GM12878 (cell line): ENCODE results near the gene GATA2. TPM values are rescaled to one million over a fixed set of nuclear protein-coding genes. Genes with fewer than 3 reads are reported as not detected.

Experiments used
- ATAC-seq: fragments of 200-7000 bp; cut with Tn5 transposase; 3 replicates; pipeline ENCODE4 v1.9.1; 2020; ENCODE audit warnings: mild to moderate bottlenecking, moderate library complexity
- BruUV-seq: library from RNA; stranded (reverse); fragments of 400-500 nt; replicated peaks from 2 replicates; lab custom pipeline; 2021; lab: Mats Ljungman, UMichigan
- CTCF ChIA-PET: fragments of 300-600 bp; sonication (Branson Sonifier 250); formaldehyde crosslinking; extraction: SDS; loops from one replicate; lab custom pipeline; 2021; ENCODE audit warnings: inconsistent platforms; lab: Yijun Ruan, JAX
- POLR2A ChIA-PET: fragments of 350-600 bp; formaldehyde crosslinking; extraction: SDS; loops from one replicate; lab custom pipeline; 2021; ENCODE audit warnings: inconsistent platforms; lab: Charles Lee
- RAD21 ChIA-PET: fragments of 300-600 bp; sonication (Branson Sonifier 250); formaldehyde crosslinking; loops from one replicate; lab custom pipeline; 2023; ENCODE audit warnings: antibody characterized with exemption; ENCODE audit not compliant: unreplicated experiment; lab: Charles Lee
- SMC1A ChIA-PET: fragments of 300-600 bp; sonication (Branson Sonifier 250); formaldehyde crosslinking; loops from one replicate; lab custom pipeline; 2023; ENCODE audit not compliant: unreplicated experiment, uncharacterized antibody; lab: Charles Lee
- DNase-seq: peaks from one replicate; pipeline ENCODE4 v3.0.0-alpha.2; 2011; ENCODE audit warnings: low read depth, low spot score
- FAIRE-seq: peaks from 3 replicates; lab custom pipeline; 2011; peaks lifted over from hg19 to GRCh38; lab: Jason Lieb, UNC
- H2AFZ ChIP-seq: 2 replicates; pipeline ENCODE4 v1.6.0; 2011; ENCODE audit warnings: low read depth, low read length, control low read depth; ENCODE audit not compliant: control insufficient read depth
- H3K27ac ChIP-seq: 2 replicates; pipeline ENCODE4 v1.5.1; 2011; ENCODE audit warnings: control low read depth; ENCODE audit not compliant: control insufficient read depth, insufficient read depth
- H3K27me3 ChIP-seq, 2 experiments: replicated peaks in 1 of 2; 2 replicates each; pipeline versions ENCODE4 v1.6.0 to v1.6.1; 2011; ENCODE audit warnings: low read length in 1 of 2; ENCODE audit not compliant: control insufficient read depth in 2 of 2, insufficient read depth in 2 of 2
- H3K36me3 ChIP-seq, 2 experiments: 2 replicates each; pipeline ENCODE4 v1.5.1; 2011; ENCODE audit warnings: low read length in 1 of 2; ENCODE audit not compliant: control insufficient read depth in 2 of 2, insufficient read depth in 2 of 2
- H3K4me1 ChIP-seq: 2 replicates; pipeline ENCODE4 v1.6.1; 2011; ENCODE audit warnings: mild to moderate bottlenecking, low read length, moderate library complexity, mixed read lengths; ENCODE audit not compliant: control insufficient read depth, insufficient read depth
- H3K4me2 ChIP-seq: 2 replicates; pipeline ENCODE4 v1.6.0; 2011; ENCODE audit warnings: control low read depth; ENCODE audit not compliant: control insufficient read depth, insufficient read depth
- H3K4me3 ChIP-seq: fragments of 200-600 bp; sonication (generic); 2 replicates; pipeline ENCODE4 v1.5.1; 2016
- H3K79me2 ChIP-seq: 2 replicates; pipeline ENCODE4 v1.6.0; 2011; ENCODE audit warnings: low read length; ENCODE audit not compliant: control insufficient read depth, insufficient read depth
- H3K9ac ChIP-seq: 2 replicates; pipeline ENCODE4 v1.8.0; 2011; ENCODE audit warnings: low read length, control low read depth, mixed read lengths; ENCODE audit not compliant: control insufficient read depth, insufficient read depth
- H3K9me3 ChIP-seq: replicated peaks from 3 replicates; pipeline ENCODE4 v1.5.1; 2011; ENCODE audit warnings: mild to moderate bottlenecking, low read length; ENCODE audit not compliant: control insufficient read depth, insufficient read depth
- H4K20me1 ChIP-seq: 2 replicates; pipeline ENCODE4 v1.6.0; 2011; ENCODE audit not compliant: control insufficient read depth, insufficient read depth
- BMI1 ChIP-seq: fragments of 450-650 bp; IDR thresholded peaks from 2 replicates; pipeline ENCODE4 v1.6.1; 2016; ENCODE audit warnings: mild to moderate bottlenecking, moderate library complexity, borderline replicate concordance
- CBX5 ChIP-seq: sonication (generic); IDR thresholded peaks from 2 replicates; pipeline ENCODE4 v1.6.1; 2016; ENCODE audit warnings: low read depth, moderate library complexity, mild to moderate bottlenecking, inconsistent platforms
- FOS ChIP-seq: IDR thresholded peaks from 3 replicates; pipeline ENCODE4 v1.6.1; 2011; ENCODE audit warnings: borderline replicate concordance; ENCODE audit not compliant: insufficient read length; ENCODE audit errors: extremely low read depth
- JUNB ChIP-seq: IDR thresholded peaks from 2 replicates; pipeline ENCODE4 v1.6.1; 2016; ENCODE audit warnings: antibody characterized with exemption, mild to moderate bottlenecking
- MEF2A ChIP-seq: IDR thresholded peaks from 2 replicates; pipeline ENCODE4 v1.6.1; 2011; ENCODE audit warnings: low read depth, mild to moderate bottlenecking, low read length, moderate library complexity; ENCODE audit not compliant: insufficient read depth
- PAX8 ChIP-seq: fragments of 450-650 bp; IDR thresholded peaks from 2 replicates; pipeline ENCODE4 v1.6.1; 2017; ENCODE audit warnings: mild to moderate bottlenecking, moderate library complexity
- SRF ChIP-seq, 2 experiments: IDR thresholded peaks; 2 replicates each; pipeline ENCODE4 v1.6.1; 2011; ENCODE audit warnings: low read depth in 2 of 2, low read length in 2 of 2, mild to moderate bottlenecking in 1 of 2, moderate library complexity in 1 of 2
- WGBS: methylation state at CpG from one replicate; pipeline ENCODE4 v1.1.6; 2016; ENCODE audit warnings: low lambda C conversion rate; ENCODE audit not compliant: insufficient replicate concordance, insufficient coverage; ENCODE audit errors: missing lambda C conversion rate; 5-methylcytosine and 5-hydroxymethylcytosine counted together
- in situ Hi-C: fragments of 300-500 bp; cut with MboI; formaldehyde crosslinking; loops from 9 replicates; pipeline ENCODE4 v1.14.3; 2018; ENCODE audit warnings: mixed read lengths
- intact Hi-C: fragments of 100-400 bp; cut with micrococcal nuclease; formaldehyde crosslinking; loops from one replicate; pipeline ENCODE4 v1.14.2; 2022; ENCODE audit not compliant: unreplicated experiment
- polyA plus RNA-seq, 11 experiments: library from polyadenylated mRNA; depleted of rRNA in 4 of 11; unstranded in 6 of 11; stranded (reverse) in 5 of 11; fragments of >200 nt; fragmentation: Nextera tagmentation in 4 of 11; fragmentation: Illumina TruSeq in 1 of 11; extraction: Ambion mirVana in 4 of 11; extraction: Trizol in 1 of 11; gene quantifications; 1 replicate in 1 of 11; 2 replicates in 10 of 11; pipeline versions ENCODE4 v1.2.1 to v1.2.3, GENCODE V29; 2011 to 2016; ENCODE audit warnings: inconsistent platforms in 2 of 11, missing spikeins in 2 of 11, low read depth in 1 of 11
- total RNA-seq, 4 experiments: library from RNA; depleted of rRNA in 3 of 4; stranded (reverse); fragments of >200 nt in 3 of 4; fragmentation: Illumina TruSeq in 1 of 4; extraction: Trizol in 1 of 4; gene quantifications; 2 replicates each; pipeline versions ENCODE4 v1.2.1 to v1.2.3, GENCODE V29; 2013 to 2021
- TF ChIP-seq, protein P1 (sequence below): fragments of 450-650 bp; IDR thresholded peaks from 2 replicates; pipeline ENCODE4 v1.6.1; 2017; ENCODE audit warnings: mild to moderate bottlenecking
- TF ChIP-seq, protein P2 (sequence below): fragments of 450-650 bp; formaldehyde crosslinking; IDR thresholded peaks from 2 replicates; pipeline ENCODE4 v1.4.0; 2020; ENCODE audit warnings: mild to moderate bottlenecking, moderate library complexity

The GATA2 gene
- total and polyA plus RNA-seq, 10 of the 15 experiments (the other 5 are each of a cell fraction or from before 2014, with no cell fraction given) = 0.56 TPM; not detected in 9

DNA sequence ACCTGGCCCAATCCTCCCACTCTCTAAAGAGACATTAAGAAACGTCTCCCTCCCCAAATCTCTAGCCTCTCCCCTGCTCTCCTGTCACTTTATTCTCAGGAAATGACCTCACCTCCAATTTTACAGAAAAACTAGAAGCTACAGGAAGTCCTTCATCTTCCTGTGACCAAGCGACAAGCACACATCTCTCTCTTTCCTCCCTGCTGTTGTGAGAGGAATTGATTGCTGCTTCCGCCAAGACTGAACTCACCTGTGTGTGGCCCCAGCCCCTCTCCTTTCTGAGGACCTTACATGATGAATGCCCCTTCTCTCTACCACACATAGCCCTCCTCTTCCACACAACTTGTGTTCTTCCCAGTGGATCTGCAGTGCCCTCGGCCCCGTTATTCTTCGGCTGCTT is 44.5 kb downstream of the GATA2 start:
- intact Hi-C loops (no loop called here), in situ Hi-C loops (no loop called here)
- no peaks in the 10 kb centered on the region for H3K36me3 ChIP-seq
- H3K4me1 ChIP-seq = peaks cover 12% of the 10 kb centered on the region
- WGBS = 70% methylated on average over 6 of the region's 6 CpGs
- no peak overlapping the region for H3K4me3 ChIP-seq
- no peak overlapping the region for H3K4me2 ChIP-seq
- FAIRE-seq (no peak), DNase-seq (no peak), ATAC-seq (no peak)
- ChIA-PET RAD21 (no interaction called here), CTCF (no interaction called here), SMC1A (no interaction called here), POLR2A (no interaction called here)
- H4K20me1 ChIP-seq = no peaks in the 10 kb centered on the region
- H3K79me2 ChIP-seq = no peaks in the 10 kb centered on the region
- no peak overlapping the region for H3K9ac ChIP-seq
- H3K27ac ChIP-seq = no peak overlapping the region
- peaks cover 0 to 2% of the 10 kb centered on the region in 2 experiments; a peak in 1 of 4 replicates for H3K27me3 ChIP-seq
- TF ChIP-seq PAX8 (no peak), BMI1 (no peak)
- TF ChIP-seq, protein P1, sequence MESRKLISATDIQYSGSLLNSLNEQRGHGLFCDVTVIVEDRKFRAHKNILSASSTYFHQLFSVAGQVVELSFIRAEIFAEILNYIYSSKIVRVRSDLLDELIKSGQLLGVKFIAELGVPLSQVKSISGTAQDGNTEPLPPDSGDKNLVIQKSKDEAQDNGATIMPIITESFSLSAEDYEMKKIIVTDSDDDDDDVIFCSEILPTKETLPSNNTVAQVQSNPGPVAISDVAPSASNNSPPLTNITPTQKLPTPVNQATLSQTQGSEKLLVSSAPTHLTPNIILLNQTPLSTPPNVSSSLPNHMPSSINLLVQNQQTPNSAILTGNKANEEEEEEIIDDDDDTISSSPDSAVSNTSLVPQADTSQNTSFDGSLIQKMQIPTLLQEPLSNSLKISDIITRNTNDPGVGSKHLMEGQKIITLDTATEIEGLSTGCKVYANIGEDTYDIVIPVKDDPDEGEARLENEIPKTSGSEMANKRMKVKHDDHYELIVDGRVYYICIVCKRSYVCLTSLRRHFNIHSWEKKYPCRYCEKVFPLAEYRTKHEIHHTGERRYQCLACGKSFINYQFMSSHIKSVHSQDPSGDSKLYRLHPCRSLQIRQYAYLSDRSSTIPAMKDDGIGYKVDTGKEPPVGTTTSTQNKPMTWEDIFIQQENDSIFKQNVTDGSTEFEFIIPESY = no peak
- H3K9me3 ChIP-seq = no peaks in the 10 kb centered on the region; the same call in 2 of the 3 replicates
- 0 out of 2 replicates have a peak overlapping the region, but pooled peaks have one; percentile 8 for H2AFZ ChIP-seq
- BruUV-seq = no TSS peak

DNA sequence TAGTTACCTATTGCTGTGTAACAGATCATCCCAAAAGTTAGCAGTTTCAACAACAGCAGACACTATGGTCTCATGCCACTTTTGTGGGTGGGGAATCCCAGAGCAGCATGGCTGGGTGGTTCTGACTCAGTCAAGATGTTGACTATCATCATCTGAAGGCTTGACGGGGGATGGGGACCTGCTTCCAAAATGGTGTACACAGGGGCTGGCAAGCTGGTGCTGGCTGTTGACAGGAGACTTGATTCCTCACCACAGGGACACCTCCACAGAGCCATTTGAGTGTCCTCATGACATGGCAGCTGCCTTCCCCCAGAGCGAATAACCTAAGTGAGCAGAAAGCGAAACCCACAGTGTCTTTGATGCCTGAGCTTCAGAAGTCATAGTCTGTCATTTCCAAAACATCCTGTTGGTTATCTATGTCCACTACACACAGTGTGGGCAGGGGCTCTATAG is 45.4 kb downstream of the GATA2 start:
- Histone ChIP-seq H3K27me3 (peaks cover 0 to 2% of the 10 kb centered on the region in 2 experiments; a peak in 1 of 4 replicates), H3K36me3 (no peaks in the 10 kb centered on the region), H3K27ac (no peak overlapping the region), H3K4me3 (no peak overlapping the region), H3K9me3 (no peaks in the 10 kb centered on the region; the same call in 2 of the 3 replicates), H3K4me2 (peak overlapping the region; percentile 22; the same call in 1 of the 2 replicates), H4K20me1 (no peaks in the 10 kb centered on the region), H3K4me1 (peaks cover 12% of the 10 kb centered on the region), H3K79me2 (no peaks in the 10 kb centered on the region), H3K9ac (no peak overlapping the region), H2AFZ (peak overlapping the region; percentile 35)
- CTCF ChIA-PET = no interaction called here
- peak; percentile 92 for ATAC-seq
- in situ Hi-C loops = no loop called here
- WGBS = 0% methylated on average over 3 of the region's 3 CpGs
- peak; percentile 74 for FAIRE-seq
- intact Hi-C loops = no loop called here
- DNase-seq = peak; percentile 45
- RAD21 ChIA-PET = no interaction called here
- POLR2A ChIA-PET = no interaction called here
- no TSS peak for BruUV-seq
- SMC1A ChIA-PET = no interaction called here
- TF ChIP-seq MEF2A (no peak), JUNB (peak; percentile 36; the same call in 1 of the 2 replicates), SRF (IDR thresholded peaks at IDR 0.05; ENCODE audit: low read depth in 2 of 2, low read length in 2 of 2) (no peak), CBX5 (peak; percentile 43; the same call in 1 of the 2 replicates), FOS (no peak)
- TF ChIP-seq, protein P2, sequence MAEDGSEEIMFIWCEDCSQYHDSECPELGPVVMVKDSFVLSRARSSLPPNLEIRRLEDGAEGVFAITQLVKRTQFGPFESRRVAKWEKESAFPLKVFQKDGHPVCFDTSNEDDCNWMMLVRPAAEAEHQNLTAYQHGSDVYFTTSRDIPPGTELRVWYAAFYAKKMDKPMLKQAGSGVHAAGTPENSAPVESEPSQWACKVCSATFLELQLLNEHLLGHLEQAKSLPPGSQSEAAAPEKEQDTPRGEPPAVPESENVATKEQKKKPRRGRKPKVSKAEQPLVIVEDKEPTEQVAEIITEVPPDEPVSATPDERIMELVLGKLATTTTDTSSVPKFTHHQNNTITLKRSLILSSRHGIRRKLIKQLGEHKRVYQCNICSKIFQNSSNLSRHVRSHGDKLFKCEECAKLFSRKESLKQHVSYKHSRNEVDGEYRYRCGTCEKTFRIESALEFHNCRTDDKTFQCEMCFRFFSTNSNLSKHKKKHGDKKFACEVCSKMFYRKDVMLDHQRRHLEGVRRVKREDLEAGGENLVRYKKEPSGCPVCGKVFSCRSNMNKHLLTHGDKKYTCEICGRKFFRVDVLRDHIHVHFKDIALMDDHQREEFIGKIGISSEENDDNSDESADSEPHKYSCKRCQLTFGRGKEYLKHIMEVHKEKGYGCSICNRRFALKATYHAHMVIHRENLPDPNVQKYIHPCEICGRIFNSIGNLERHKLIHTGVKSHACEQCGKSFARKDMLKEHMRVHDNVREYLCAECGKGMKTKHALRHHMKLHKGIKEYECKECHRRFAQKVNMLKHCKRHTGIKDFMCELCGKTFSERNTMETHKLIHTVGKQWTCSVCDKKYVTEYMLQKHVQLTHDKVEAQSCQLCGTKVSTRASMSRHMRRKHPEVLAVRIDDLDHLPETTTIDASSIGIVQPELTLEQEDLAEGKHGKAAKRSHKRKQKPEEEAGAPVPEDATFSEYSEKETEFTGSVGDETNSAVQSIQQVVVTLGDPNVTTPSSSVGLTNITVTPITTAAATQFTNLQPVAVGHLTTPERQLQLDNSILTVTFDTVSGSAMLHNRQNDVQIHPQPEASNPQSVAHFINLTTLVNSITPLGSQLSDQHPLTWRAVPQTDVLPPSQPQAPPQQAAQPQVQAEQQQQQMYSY (CRISPR knock-in tag) = no peak
